GM12878 (cell line): ENCODE measurements around the gene TSHZ2. TPM values are rescaled to one million over a fixed set of nuclear protein-coding genes. Genes with fewer than 3 reads are reported as not detected.

Experiments used
- ATAC-seq: fragments of 200-7000 bp; cut with Tn5 transposase; 3 replicates; pipeline ENCODE4 v1.9.1; 2020; ENCODE audit warnings: mild to moderate bottlenecking, moderate library complexity
- BruUV-seq: library from RNA; stranded (reverse); fragments of 400-500 nt; replicated peaks from 2 replicates; lab custom pipeline; 2021; lab: Mats Ljungman, UMichigan
- CTCF ChIA-PET: fragments of 300-600 bp; sonication (Branson Sonifier 250); formaldehyde crosslinking; extraction: SDS; loops from one replicate; lab custom pipeline; 2021; ENCODE audit warnings: inconsistent platforms; lab: Yijun Ruan, JAX
- POLR2A ChIA-PET: fragments of 350-600 bp; formaldehyde crosslinking; extraction: SDS; loops from one replicate; lab custom pipeline; 2021; ENCODE audit warnings: inconsistent platforms; lab: Charles Lee
- RAD21 ChIA-PET: fragments of 300-600 bp; sonication (Branson Sonifier 250); formaldehyde crosslinking; loops from one replicate; lab custom pipeline; 2023; ENCODE audit warnings: antibody characterized with exemption; ENCODE audit not compliant: unreplicated experiment; lab: Charles Lee
- SMC1A ChIA-PET: fragments of 300-600 bp; sonication (Branson Sonifier 250); formaldehyde crosslinking; loops from one replicate; lab custom pipeline; 2023; ENCODE audit not compliant: unreplicated experiment, uncharacterized antibody; lab: Charles Lee
- DNase-seq: peaks from one replicate; pipeline ENCODE4 v3.0.0-alpha.2; 2011; ENCODE audit warnings: low read depth, low spot score
- FAIRE-seq: peaks from 3 replicates; lab custom pipeline; 2011; peaks lifted over from hg19 to GRCh38; lab: Jason Lieb, UNC
- H2AFZ ChIP-seq: 2 replicates; pipeline ENCODE4 v1.6.0; 2011; ENCODE audit warnings: low read depth, low read length, control low read depth; ENCODE audit not compliant: control insufficient read depth
- H3K27ac ChIP-seq: 2 replicates; pipeline ENCODE4 v1.5.1; 2011; ENCODE audit warnings: control low read depth; ENCODE audit not compliant: control insufficient read depth, insufficient read depth
- H3K27me3 ChIP-seq, 2 experiments: replicated peaks in 1 of 2; 2 replicates each; pipeline versions ENCODE4 v1.6.0 to v1.6.1; 2011; ENCODE audit warnings: low read length in 1 of 2; ENCODE audit not compliant: control insufficient read depth in 2 of 2, insufficient read depth in 2 of 2
- H3K36me3 ChIP-seq, 2 experiments: 2 replicates each; pipeline ENCODE4 v1.5.1; 2011; ENCODE audit warnings: low read length in 1 of 2; ENCODE audit not compliant: control insufficient read depth in 2 of 2, insufficient read depth in 2 of 2
- H3K4me1 ChIP-seq: 2 replicates; pipeline ENCODE4 v1.6.1; 2011; ENCODE audit warnings: mild to moderate bottlenecking, low read length, moderate library complexity, mixed read lengths; ENCODE audit not compliant: control insufficient read depth, insufficient read depth
- H3K4me2 ChIP-seq: 2 replicates; pipeline ENCODE4 v1.6.0; 2011; ENCODE audit warnings: control low read depth; ENCODE audit not compliant: control insufficient read depth, insufficient read depth
- H3K4me3 ChIP-seq: fragments of 200-600 bp; sonication (generic); 2 replicates; pipeline ENCODE4 v1.5.1; 2016
- H3K79me2 ChIP-seq: 2 replicates; pipeline ENCODE4 v1.6.0; 2011; ENCODE audit warnings: low read length; ENCODE audit not compliant: control insufficient read depth, insufficient read depth
- H3K9ac ChIP-seq: 2 replicates; pipeline ENCODE4 v1.8.0; 2011; ENCODE audit warnings: low read length, control low read depth, mixed read lengths; ENCODE audit not compliant: control insufficient read depth, insufficient read depth
- H3K9me3 ChIP-seq: replicated peaks from 3 replicates; pipeline ENCODE4 v1.5.1; 2011; ENCODE audit warnings: mild to moderate bottlenecking, low read length; ENCODE audit not compliant: control insufficient read depth, insufficient read depth
- H4K20me1 ChIP-seq: 2 replicates; pipeline ENCODE4 v1.6.0; 2011; ENCODE audit not compliant: control insufficient read depth, insufficient read depth
- BCL11A ChIP-seq: IDR thresholded peaks from 2 replicates; pipeline ENCODE4 v1.6.1; 2011; ENCODE audit warnings: low read depth, low read length
- BRCA1 ChIP-seq: IDR thresholded peaks from 2 replicates; pipeline ENCODE4 v1.6.1; 2011; ENCODE audit warnings: low read depth, low read length, improper control_type of control experiment
- CHD1 ChIP-seq: IDR thresholded peaks from 2 replicates; pipeline ENCODE4 v1.6.1; 2012; ENCODE audit warnings: low read depth, low read length, improper control_type of control experiment
- HDAC2 ChIP-seq: fragments of 200-600 bp; sonication (generic); IDR thresholded peaks from 2 replicates; pipeline ENCODE4 v1.6.1; 2017
- IKZF2 ChIP-seq, 2 experiments: fragments of 450-650 bp; IDR thresholded peaks; 2 replicates each; pipeline ENCODE4 v1.6.1; 2017; ENCODE audit warnings: mild to moderate bottlenecking in 2 of 2, moderate library complexity in 2 of 2
- JUNB ChIP-seq: IDR thresholded peaks from 2 replicates; pipeline ENCODE4 v1.6.1; 2016; ENCODE audit warnings: antibody characterized with exemption, mild to moderate bottlenecking
- MTA2 ChIP-seq: fragments of 450-650 bp; IDR thresholded peaks from 2 replicates; pipeline ENCODE4 v1.6.1; 2016; ENCODE audit warnings: low read depth, mild to moderate bottlenecking, moderate library complexity
- MYB ChIP-seq: fragments of 150-350 bp; IDR thresholded peaks from 2 replicates; pipeline ENCODE4 v1.6.1; 2014; ENCODE audit warnings: mild to moderate bottlenecking, low read depth, low read length, borderline replicate concordance
- NR2C1 ChIP-seq: fragments of 450-650 bp; IDR thresholded peaks from 2 replicates; pipeline ENCODE4 v1.6.1; 2017; ENCODE audit warnings: antibody characterized with exemption, mild to moderate bottlenecking, moderate library complexity
- POLR2AphosphoS5 ChIP-seq: IDR thresholded peaks from 2 replicates; pipeline ENCODE4 v1.6.1; 2011; ENCODE audit warnings: mild to moderate bottlenecking, low read length, inconsistent platforms
- SP1 ChIP-seq: IDR thresholded peaks from one replicate; pipeline ENCODE4 v1.6.1; 2011; ENCODE audit warnings: low read depth, low read length
- TBL1XR1 ChIP-seq: IDR thresholded peaks from 2 replicates; pipeline ENCODE4 v1.6.1; 2012; ENCODE audit warnings: low read depth, low read length, improper control_type of control experiment
- TCF12 ChIP-seq: IDR thresholded peaks from 2 replicates; pipeline ENCODE4 v1.6.1; 2011; ENCODE audit warnings: low read depth, mild to moderate bottlenecking, low read length
- WRNIP1 ChIP-seq: IDR thresholded peaks from 2 replicates; pipeline ENCODE4 v1.6.1; 2011; ENCODE audit warnings: low read depth, low read length, improper control_type of control experiment, borderline replicate concordance
- WGBS: methylation state at CpG from one replicate; pipeline ENCODE4 v1.1.6; 2016; ENCODE audit warnings: low lambda C conversion rate; ENCODE audit not compliant: insufficient replicate concordance, insufficient coverage; ENCODE audit errors: missing lambda C conversion rate; 5-methylcytosine and 5-hydroxymethylcytosine counted together
- in situ Hi-C: fragments of 300-500 bp; cut with MboI; formaldehyde crosslinking; loops from 9 replicates; pipeline ENCODE4 v1.14.3; 2018; ENCODE audit warnings: mixed read lengths
- intact Hi-C: fragments of 100-400 bp; cut with micrococcal nuclease; formaldehyde crosslinking; loops from one replicate; pipeline ENCODE4 v1.14.2; 2022; ENCODE audit not compliant: unreplicated experiment
- polyA plus RNA-seq, 11 experiments: library from polyadenylated mRNA; depleted of rRNA in 4 of 11; unstranded in 6 of 11; stranded (reverse) in 5 of 11; fragments of >200 nt; fragmentation: Nextera tagmentation in 4 of 11; fragmentation: Illumina TruSeq in 1 of 11; extraction: Ambion mirVana in 4 of 11; extraction: Trizol in 1 of 11; gene quantifications; 1 replicate in 1 of 11; 2 replicates in 10 of 11; pipeline versions ENCODE4 v1.2.1 to v1.2.3, GENCODE V29; 2011 to 2016; ENCODE audit warnings: inconsistent platforms in 2 of 11, missing spikeins in 2 of 11, low read depth in 1 of 11
- total RNA-seq, 4 experiments: library from RNA; depleted of rRNA in 3 of 4; stranded (reverse); fragments of >200 nt in 3 of 4; fragmentation: Illumina TruSeq in 1 of 4; extraction: Trizol in 1 of 4; gene quantifications; 2 replicates each; pipeline versions ENCODE4 v1.2.1 to v1.2.3, GENCODE V29; 2013 to 2021
- TF ChIP-seq, protein P1 (sequence below): IDR thresholded peaks from 2 replicates; pipeline ENCODE4 v1.6.1; 2012; ENCODE audit warnings: low read depth, low read length, improper control_type of control experiment

The TSHZ2 gene
- total and polyA plus RNA-seq, 10 of the 15 experiments (the other 5 are each of a cell fraction or from before 2014, with no cell fraction given), result 0.01 to 0.86 (median 0.13) TPM; not detected in 2

DNA sequence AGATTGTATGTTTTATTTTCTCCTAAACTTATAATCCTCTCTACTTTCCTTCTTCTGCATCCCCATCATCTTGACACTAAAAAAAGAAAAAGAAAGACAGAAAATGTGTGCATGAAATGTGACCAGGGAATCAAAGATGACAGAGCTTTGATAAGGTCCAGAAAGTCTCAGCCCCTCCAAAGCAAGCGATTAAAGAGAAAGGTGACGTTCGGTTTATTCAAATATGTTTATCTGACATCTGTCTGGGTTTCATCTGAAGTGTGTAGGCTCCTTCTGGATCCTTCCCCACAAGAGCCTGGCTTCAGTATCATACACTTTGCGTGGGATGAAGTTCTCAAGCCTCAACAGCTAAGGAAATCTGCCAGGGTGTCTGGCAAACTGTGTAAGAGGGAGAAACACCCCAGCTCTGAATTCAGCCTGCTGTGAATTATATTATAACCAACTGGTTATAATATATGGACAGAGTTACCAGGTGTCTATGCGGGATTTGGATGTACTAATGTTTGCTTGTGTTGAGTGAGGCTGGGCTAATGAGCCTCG, 358.5 kb downstream of the TSHZ2 start:
- TF ChIP-seq POLR2AphosphoS5 (no peak), BCL11A (no peak), SP1 (no peak), HDAC2 (no peak), MTA2 (no peak), WRNIP1 (no peak), CHD1 (no peak), IKZF2 (IDR thresholded peaks at IDR 0.05) (no peak), TCF12 (no peak), MYB (no peak), TBL1XR1 (no peak), JUNB (no peak), BRCA1 (no peak), NR2C1 (no peak)
- TF ChIP-seq, protein P1, sequence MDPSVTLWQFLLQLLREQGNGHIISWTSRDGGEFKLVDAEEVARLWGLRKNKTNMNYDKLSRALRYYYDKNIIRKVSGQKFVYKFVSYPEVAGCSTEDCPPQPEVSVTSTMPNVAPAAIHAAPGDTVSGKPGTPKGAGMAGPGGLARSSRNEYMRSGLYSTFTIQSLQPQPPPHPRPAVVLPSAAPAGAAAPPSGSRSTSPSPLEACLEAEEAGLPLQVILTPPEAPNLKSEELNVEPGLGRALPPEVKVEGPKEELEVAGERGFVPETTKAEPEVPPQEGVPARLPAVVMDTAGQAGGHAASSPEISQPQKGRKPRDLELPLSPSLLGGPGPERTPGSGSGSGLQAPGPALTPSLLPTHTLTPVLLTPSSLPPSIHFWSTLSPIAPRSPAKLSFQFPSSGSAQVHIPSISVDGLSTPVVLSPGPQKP, result no peak
- no peaks in the 10 kb centered on the region for H4K20me1 ChIP-seq
- no TSS peak for BruUV-seq
- no peak overlapping the region for H3K27ac ChIP-seq
- DNase-seq (no peak), FAIRE-seq (no peak), ATAC-seq (no peak)
- in situ Hi-C loops (no loop called here), intact Hi-C loops (no loop called here)
- ChIA-PET SMC1A (no interaction called here), POLR2A (no interaction called here), CTCF (no interaction called here), RAD21 (no interaction called here)
- no peak overlapping the region for H3K4me3 ChIP-seq
- WGBS, result 23% methylated on average over 6 of the region's 6 CpGs
- no peaks in the 10 kb centered on the region for H3K79me2 ChIP-seq
- H3K4me2 ChIP-seq, result no peak overlapping the region
- no peaks in the 10 kb centered on the region for H3K36me3 ChIP-seq
- no peaks in the 10 kb centered on the region for H3K4me1 ChIP-seq
- no peaks in the 10 kb centered on the region; a peak in 1 of 4 replicates for H3K27me3 ChIP-seq
- no peak overlapping the region for H2AFZ ChIP-seq
- no peaks in the 10 kb centered on the region for H3K9me3 ChIP-seq
- no peak overlapping the region for H3K9ac ChIP-seq
